GM21515 (cell line): ENCODE results near the gene DIAPH3.
"Not testable (repeated sequence)": the region's sequence is repeated elsewhere in the genome, so short reads cannot be mapped to it uniquely, and the experiment has no call there.

Experiments used
- ATAC-seq: cut with Tn5 transposase; IDR thresholded peaks from one replicate; pipeline ENCODE4 v1.9.1; 2021; ENCODE audit not compliant: unreplicated experiment

DIAPH3 gene

GRCh38 chr13:60163478-60164233 is at the start of gene DIAPH3:
Gene DIAPH3, minus strand, starts transcription at chr13:60163928. Its CDS starts 162 bp downstream, at chr13:60163766.
- peak; percentile 100 for ATAC-seq

GRCh38 chr13:60213236-60213744 is 49.6 kb upstream of the DIAPH3 start:
- ATAC-seq: no peak

- no peak for ATAC-seq
These were observed 47.8 kb upstream of the DIAPH3 start for GRCh38 chr13:60211548-60211947.

GRCh38 chr13:60210510-60211330 is 47.0 kb upstream of the DIAPH3 start:
- ATAC-seq: no peak

- not testable (repeated sequence) for ATAC-seq
These were observed 41.8 kb upstream of the DIAPH3 start for GRCh38 chr13:60205499-60205898.

- ATAC-seq: no peak
These were observed 37.6 kb upstream of the DIAPH3 start for GRCh38 chr13:60201286-60201685.

- not testable (repeated sequence) for ATAC-seq
These were observed 32.2 kb upstream of the DIAPH3 start for GRCh38 chr13:60195893-60196292.

GRCh38 chr13:60182907-60183306 is 19.2 kb upstream of the DIAPH3 start:
- no peak for ATAC-seq

- ATAC-seq: no peak
These were observed 14.6 kb upstream of the DIAPH3 start for GRCh38 chr13:60178327-60178726.

GRCh38 chr13:60175571-60175970 is 11.8 kb upstream of the DIAPH3 start:
- no peak for ATAC-seq

- ATAC-seq: no peak
These were observed 10.4 kb upstream of the DIAPH3 start for GRCh38 chr13:60174113-60174512.

- ATAC-seq: no peak
These were observed 8.4 kb upstream of the DIAPH3 start for GRCh38 chr13:60172111-60172510.

GRCh38 chr13:60170414-60170813 is 6.7 kb upstream of the DIAPH3 start:
- no peak for ATAC-seq

- ATAC-seq: no peak
These were observed 5.7 kb upstream of the DIAPH3 start for GRCh38 chr13:60169239-60170031.

- no peak for ATAC-seq
These were observed 3.4 kb upstream of the DIAPH3 start for GRCh38 chr13:60167121-60167520.

- no peak for ATAC-seq
These were observed 1.8 kb upstream of the DIAPH3 start for GRCh38 chr13:60165391-60166099.

- ATAC-seq: peak; percentile 26
These were observed 634 bp upstream of the DIAPH3 start for GRCh38 chr13:60164234-60164889.

- ATAC-seq: no peak
These were observed 1.6 kb downstream of the DIAPH3 start for GRCh38 chr13:60162096-60162495.

- no peak for ATAC-seq
These were observed 5.4 kb downstream of the DIAPH3 start for GRCh38 chr13:60158321-60158801.

GRCh38 chr13:60155978-60156377 is 7.8 kb downstream of the DIAPH3 start:
- no peak for ATAC-seq
